Coronary artery (tissue), 2 donors: ENCODE measurements around the gene KCNMB1.

Source experiments
- DNase-seq: peaks from one replicate; pipeline ENCODE4 v3.0.0-alpha.2; 2017; ENCODE audit warnings: low spot score
- H3K27ac ChIP-seq, 2 donors: fragments of 200-600 bp; sonication (generic); one replicate each; pipeline ENCODE4 v1.5.1; 2016 to 2019
- H3K4me3 ChIP-seq: fragments of 200-600 bp; sonication (generic); 2 replicates; pipeline ENCODE4 v1.5.1; 2016; ENCODE audit warnings: mild to moderate bottlenecking, moderate library complexity
- TF ChIP-seq, protein P1 (sequence below): fragments of 200-600 bp; sonication (generic); IDR thresholded peaks from one replicate; pipeline ENCODE4 v1.5.1; 2019; ENCODE audit warnings: antibody characterized with exemption

The KCNMB1 gene

GRCh38 chr5:170407062-170407461, 17.9 kb upstream of the KCNMB1 start:
- H3K4me3 ChIP-seq = no peak overlapping the region
- H3K27ac ChIP-seq = no peak overlapping the region
- DNase-seq = no peak
- TF ChIP-seq, protein P1, sequence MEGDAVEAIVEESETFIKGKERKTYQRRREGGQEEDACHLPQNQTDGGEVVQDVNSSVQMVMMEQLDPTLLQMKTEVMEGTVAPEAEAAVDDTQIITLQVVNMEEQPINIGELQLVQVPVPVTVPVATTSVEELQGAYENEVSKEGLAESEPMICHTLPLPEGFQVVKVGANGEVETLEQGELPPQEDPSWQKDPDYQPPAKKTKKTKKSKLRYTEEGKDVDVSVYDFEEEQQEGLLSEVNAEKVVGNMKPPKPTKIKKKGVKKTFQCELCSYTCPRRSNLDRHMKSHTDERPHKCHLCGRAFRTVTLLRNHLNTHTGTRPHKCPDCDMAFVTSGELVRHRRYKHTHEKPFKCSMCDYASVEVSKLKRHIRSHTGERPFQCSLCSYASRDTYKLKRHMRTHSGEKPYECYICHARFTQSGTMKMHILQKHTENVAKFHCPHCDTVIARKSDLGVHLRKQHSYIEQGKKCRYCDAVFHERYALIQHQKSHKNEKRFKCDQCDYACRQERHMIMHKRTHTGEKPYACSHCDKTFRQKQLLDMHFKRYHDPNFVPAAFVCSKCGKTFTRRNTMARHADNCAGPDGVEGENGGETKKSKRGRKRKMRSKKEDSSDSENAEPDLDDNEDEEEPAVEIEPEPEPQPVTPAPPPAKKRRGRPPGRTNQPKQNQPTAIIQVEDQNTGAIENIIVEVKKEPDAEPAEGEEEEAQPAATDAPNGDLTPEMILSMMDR = no peak

- TF ChIP-seq, protein P1 = no peak
- no peak for DNase-seq
- no peak overlapping the region for H3K4me3 ChIP-seq
- H3K27ac ChIP-seq = no peak overlapping the region
Observed at GRCh38 chr5:170405817-170406216, 16.6 kb upstream of the KCNMB1 start.

- no peak for DNase-seq
- TF ChIP-seq, protein P1 = no peak
- H3K4me3 ChIP-seq = no peak overlapping the region
- no peak overlapping the region for H3K27ac ChIP-seq
Observed at GRCh38 chr5:170404398-170404797, 15.2 kb upstream of the KCNMB1 start.

DNA sequence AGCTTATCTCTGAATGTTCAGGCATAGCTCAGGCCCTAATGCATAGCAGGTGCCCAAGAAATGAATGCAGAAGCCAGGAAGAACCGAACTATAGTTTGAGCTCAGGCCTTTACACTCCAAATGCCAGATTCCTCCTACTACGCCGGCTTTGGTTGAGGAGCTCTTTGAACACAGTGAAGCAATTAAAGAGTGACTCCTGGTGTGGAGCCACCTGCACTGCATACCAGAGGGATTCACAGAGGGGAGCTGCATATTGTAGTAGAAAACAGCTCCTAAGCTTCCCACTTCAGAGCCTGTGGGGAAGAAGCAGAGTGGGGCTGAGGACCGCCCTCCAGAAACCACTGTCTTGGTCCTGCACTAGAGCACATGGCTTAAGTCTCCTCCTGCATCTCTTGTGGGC, 14.5 kb upstream of the KCNMB1 start:
- TF ChIP-seq, protein P1 = no peak
- no peak overlapping the region for H3K27ac ChIP-seq
- no peak overlapping the region for H3K4me3 ChIP-seq
- DNase-seq = no peak

DNA sequence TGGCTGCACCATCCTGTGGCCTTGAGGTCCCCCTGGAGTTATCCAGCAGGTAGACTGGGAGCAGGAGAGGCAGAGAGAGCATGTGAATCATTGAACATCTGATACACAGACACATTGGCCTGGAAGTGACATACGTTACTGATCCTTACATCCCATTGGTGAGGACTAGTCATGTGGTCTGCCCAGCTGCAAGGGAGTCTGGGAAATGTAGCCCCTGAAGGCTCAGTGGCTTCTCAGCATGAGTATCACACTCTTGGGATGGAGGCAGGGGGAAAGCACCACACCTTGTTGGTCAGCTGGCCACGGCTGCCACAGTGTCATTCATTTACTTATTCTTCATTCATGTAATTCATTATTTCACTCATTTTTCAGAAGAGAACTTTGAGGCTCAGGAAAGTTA, 13.3 kb upstream of the KCNMB1 start:
- TF ChIP-seq, protein P1 = no peak
- Histone ChIP-seq H3K27ac (no peak overlapping the region), H3K4me3 (no peak overlapping the region)
- no peak for DNase-seq

DNA sequence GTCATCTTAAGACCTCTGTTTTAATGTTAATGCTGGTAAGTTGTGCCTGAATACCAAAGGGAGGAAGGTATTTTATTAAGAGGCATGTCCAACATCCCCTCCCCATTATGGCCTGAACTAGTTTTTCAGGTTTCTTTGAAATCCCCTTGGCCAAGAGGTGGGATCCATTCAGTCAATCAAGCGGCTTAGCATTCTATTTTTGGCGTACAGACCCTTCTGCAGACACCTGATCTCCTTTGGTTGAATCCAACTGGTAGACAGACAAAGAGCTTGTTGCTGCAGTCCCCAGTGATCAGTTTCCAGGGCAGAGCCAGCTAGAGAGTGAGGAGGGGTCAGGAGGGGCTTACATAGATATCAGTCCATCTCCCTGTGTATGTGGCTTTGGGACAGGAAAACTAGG, 7.9 kb upstream of the KCNMB1 start:
- DNase-seq = no peak
- TF ChIP-seq, protein P1 = no peak
- no peak overlapping the region for H3K4me3 ChIP-seq
- H3K27ac ChIP-seq = no peak overlapping the region

DNA sequence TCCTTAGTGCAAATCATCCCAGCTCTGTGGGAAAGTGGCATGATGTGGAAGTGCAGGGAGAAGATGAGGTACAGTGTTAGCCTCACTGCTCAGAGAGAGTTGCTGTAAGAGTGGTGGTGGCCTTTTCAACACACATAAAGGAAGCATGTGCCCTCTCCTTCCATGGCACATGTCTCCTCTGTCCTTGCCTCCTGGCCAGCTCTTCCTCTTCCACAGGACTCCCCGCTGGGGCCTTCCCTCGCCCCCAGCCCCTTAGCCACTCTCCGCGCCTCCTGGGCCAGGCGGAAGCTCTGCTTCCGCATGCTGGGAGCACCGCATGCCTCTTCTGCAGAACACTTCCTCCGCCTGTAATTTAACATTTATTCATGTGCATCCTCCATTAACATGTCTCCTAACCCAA, 4.8 kb upstream of the KCNMB1 start:
- DNase-seq = no peak
- H3K4me3 ChIP-seq = no peak overlapping the region
- no peak overlapping the region for H3K27ac ChIP-seq
- TF ChIP-seq, protein P1 = no peak
